NCI-H345 treated with DMSO at 0.1 percent for 48 hours (cell line): ENCODE measurements around the gene RNF144B.
"Not testable (repeated sequence)": the region's sequence is repeated elsewhere in the genome, so short reads cannot be mapped to it uniquely, and the experiment has no call there.

Source experiments
- DNase-seq: peaks from one replicate; lab custom pipeline; 2025; ENCODE audit not compliant: unreplicated experiment; lab: John Stamatoyannopoulos, UW

RNF144B gene

DNA sequence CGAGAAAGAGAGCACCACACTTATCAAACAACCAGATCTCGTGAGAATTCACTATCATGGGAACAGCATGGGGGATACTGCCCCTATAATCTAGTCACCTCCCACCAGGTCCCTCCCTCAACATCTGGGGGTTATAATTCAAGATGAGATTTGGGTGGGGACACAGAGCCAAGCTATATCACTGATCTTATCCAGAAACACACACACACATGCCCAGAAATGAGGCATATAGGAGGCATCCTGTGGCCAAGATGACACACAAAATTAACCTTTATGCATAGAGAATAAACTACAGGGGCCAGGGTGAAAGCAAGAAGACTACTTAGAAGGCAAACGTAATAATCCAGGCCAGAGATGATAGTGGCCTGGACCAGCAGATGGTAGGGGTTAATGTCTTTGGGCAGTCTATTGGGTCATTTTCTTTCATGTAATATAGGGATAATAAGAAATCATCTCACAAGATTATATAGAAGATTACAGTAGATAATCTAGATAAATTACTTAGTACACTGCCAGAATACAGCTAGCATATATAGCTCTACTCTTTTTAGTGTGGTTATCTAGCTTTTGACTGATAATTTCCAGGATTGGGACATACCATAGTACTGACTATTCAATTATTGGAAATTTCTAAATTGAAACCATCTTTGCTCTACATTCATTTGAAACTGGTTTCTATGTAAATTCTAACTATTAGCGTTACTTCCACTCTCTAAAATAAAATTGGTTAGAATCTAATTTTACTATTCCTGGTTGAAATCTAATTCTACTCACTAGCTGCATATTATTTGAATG, 20.0 kb downstream of the RNF144B start:
- DNase-seq, result no peak

DNA sequence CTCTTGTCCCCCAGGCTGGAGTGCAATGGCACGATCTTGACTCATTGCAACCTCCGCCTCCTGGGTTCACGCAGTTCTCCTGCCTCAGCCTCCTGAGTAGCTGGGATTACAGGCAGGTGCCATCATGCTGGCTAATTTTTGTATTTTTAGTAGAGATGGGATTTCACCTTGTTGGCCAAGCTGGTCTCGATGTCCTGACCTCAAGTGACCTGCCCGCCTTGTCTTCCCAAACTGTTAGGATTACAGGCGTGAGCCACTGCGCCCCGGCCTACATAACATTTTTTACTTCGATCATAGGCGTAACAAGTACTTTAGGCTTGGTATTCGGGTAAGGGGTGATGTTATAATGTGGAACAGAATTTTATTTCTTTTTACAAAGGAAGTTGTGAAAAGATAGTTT, 22.5 kb downstream of the RNF144B start:
- DNase-seq, result not testable (repeated sequence)

DNA sequence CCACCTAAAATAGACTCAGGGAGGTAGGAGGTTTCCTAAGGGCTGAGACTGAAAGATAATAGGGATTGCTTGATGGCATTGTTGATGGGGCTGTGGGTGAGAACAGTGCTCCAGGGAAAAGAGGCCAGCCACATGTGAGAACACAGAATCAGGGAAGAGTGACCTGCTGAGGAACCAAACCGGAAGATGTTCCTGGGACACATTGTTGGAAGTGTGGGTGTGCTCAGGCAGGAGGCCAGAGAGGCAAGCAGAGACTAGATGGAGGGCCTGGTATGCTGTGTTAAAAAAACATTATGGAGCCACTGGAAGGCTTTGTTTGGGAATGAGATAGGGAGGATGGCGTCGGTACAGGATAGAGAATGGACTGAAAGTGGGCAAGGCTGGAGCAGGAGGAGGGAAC, 23.3 kb downstream of the RNF144B start:
- DNase-seq, result no peak

DNA sequence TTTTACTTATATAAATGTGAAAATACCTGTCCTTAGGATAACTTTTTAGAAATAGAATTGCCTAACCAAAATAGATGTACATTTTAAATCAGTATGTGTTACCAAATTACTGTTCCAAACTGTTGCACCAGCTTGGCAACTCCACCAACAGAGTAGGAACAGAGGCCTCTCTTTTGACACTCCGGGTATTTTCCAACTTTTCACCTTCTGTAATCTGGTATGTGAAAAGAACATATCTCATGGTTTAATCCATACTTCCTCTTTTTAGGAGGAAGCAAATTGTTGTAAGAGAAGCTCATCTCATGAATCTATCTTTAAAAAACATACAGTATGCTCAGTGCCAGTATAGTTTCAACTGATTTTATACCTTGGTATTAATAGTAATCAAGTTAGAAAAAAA, 24.9 kb downstream of the RNF144B start:
- no peak for DNase-seq

DNA sequence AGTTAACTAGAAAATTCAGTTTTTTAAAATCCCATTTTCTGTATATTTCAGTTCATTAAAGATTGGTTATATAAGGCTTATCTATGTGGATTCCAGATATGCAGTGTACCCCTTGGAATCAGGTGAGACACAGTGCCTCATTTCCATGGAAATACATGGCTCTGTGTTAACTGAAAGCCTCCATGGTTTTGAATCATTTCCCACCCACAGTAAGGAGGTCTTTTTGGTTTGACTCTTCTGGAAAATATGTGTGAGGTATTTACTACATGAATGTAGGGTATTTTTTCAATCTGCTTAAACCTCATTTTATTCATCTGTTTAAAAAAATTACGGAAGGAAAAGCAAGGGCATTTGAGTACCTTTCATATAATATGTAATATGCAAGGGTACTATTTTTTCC, 25.5 kb downstream of the RNF144B start:
- no peak for DNase-seq

DNA sequence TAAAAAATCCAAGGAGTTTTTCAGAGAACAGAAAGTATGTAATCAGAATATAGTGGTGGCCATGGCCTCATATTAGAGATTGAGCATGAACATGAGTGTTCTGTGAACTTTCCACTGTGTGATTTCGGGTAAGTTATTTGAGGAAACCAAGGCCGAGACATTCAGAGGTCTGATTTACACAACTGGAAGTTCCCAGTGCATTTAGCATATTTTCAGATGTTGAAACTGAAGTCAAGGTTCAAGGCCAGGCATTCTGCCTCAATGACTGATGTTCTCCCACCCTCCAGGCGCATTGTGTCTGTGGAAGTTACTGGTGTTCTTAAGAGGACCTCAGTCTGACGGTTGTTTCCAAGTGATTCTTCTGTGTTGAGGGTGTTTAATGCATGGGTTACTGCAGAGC, 26.2 kb downstream of the RNF144B start:
- DNase-seq, result no peak

DNA sequence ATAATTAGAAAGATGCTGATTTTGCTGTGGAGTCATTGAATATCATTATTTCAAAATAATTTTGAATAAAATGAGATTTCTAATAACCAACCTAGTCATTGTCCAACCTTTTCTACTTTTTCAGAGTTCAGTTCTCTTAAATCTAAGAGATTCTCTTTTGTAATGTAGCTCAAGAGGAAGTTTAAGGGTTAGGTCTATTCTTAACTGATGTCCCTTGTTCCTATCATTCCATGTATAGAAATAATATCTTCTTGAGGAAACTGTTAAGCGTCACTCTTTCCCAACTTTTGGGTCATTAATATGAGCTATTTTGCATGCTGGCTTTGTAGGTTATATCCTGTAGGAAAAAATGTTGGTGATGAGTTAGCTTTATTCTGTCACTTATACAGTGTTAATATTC, 27.0 kb downstream of the RNF144B start:
- DNase-seq, result no peak

DNA sequence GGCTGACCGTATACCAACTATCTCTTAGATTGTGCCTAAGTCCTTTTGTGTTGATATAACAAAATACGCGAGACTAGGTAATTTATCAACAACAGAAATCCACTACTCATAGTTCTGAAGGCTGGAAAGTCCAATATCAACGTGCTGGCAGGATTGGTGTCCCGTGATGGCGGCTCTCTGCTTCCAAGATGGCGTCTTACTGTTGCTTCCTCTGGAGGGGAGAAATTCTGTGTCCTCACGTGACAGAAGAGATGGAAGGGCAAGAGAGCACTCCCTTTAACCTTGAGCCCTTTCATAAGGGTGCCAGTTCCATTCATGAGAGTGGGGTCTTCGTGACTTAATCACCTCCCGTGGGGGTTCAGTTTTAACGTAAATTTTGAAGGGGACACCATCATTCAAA, 28.1 kb downstream of the RNF144B start:
- no peak for DNase-seq

DNA sequence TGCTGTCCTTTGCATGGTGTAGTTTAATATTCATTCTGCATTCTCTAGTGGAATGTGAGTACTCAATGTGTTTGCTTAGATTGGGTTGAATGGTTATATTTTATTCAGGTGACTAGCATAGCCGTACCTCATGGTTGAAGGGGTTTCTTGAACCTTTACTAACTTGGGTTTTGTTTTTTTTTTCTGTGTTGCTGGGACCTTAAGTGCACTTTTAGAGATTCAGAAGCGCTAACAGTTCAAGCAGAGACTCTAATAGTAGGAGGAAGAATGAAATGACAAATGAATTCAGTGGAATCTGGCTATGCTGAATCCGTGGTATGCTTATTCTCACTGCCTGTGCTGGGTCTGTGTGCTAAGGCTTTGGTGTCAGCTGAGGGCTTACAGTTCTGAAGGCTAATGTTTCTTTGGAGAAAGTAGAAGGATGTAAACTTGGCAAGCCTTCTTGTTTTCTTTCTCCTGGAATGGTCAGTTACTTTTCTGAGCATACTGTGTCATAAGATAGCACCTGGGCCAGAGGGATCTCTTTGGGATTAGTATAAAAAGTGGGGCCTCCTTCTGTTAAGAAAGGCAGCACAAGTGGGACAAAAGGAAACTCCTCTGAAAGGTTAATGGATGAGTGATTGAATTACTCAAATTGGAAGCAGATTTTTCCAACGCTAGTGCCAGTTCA, 28.7 kb downstream of the RNF144B start:
- no peak for DNase-seq

DNA sequence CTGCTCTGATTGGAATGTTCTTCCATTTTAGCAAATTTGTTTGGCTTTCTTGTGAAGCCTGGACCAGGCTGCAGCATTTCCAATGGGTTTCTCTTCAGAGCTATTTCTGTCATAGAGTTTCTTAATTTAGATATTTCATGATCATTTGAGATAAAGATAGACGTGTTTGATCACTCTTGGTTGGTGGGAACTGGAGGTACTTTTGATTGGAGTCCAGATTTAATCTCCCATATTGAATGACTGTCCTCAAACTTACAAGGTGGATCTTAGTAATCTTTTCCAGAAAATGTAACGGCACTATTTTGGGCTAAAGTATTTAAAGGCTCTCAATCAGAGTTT, 29.2 kb downstream of the RNF144B start:
- no peak for DNase-seq

DNA sequence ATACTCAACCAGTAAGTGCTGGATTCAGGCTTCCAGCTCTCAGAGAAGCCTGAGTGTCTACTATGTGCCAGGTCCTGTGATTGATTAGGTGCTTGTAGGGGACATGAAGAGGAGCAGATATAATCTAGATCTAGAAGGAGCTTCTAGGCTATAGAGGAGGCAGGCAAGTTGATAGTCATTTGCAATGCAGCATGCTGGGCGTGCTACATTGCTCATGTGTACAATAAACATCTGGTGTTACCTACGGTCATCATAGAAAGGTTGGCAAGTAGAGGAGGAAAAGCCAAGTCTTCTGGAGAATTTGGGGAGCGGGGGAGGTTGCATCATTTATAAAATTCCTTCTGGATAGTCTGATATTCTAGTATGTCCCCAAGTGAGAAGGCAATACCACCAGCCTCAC, 33.2 kb downstream of the RNF144B start:
- no peak for DNase-seq

DNA sequence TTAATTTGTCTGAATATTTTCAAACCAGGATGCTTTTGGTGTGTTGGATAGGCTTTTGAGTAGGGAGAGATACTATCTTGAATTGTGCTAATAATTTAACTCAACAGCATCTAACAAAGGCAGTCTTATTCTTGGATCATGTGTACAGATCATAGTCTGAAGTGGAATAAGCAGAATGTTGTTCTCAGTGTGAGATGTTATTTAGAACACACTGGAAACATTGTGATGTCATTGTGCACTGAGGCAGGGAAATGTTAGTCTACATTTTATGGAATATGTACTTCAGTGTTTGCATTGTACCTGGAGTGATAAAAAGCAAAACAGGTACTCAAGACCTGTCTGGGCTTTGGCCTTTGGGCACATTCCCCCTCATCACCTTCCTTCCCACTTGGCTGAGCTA, 35.0 kb downstream of the RNF144B start:
- DNase-seq, result no peak

DNA sequence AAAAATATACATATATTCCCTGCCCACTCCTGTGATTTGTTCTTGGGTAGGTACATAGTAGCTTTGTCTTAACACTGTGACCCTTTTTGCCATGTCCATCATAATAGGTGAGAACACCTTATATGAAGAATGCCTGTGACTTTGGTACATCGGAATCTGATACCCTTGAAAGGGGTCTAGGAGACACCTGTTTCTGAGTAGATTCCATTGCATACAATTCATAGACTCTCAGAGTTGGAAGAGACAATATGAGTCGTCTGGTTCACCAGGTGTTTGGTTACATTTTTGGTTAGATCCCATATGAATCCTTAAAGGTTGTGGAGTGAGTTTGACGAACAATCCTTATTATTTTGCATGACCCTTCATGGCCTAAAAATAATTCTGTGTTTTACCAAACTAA, 36.3 kb downstream of the RNF144B start:
- no peak for DNase-seq

DNA sequence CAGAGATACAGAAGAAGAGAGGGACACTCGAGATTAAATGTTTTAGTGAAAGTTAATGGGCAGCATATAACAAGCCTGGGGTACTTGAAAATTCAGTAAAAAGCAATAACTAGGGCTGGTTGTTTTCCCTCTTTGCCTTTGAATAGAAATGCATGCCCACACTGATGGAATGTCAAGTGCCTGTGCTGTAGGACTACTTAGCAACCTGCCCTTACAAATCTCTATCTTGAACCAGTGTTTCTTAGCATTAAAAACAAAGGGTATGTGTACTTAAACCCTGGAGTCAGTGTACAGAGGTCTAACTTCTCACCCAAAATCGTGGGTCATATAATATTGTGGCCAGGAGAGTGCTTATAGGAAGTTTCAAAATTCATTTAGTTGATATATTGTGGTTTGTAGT, 37.1 kb downstream of the RNF144B start:
- DNase-seq, result no peak

DNA sequence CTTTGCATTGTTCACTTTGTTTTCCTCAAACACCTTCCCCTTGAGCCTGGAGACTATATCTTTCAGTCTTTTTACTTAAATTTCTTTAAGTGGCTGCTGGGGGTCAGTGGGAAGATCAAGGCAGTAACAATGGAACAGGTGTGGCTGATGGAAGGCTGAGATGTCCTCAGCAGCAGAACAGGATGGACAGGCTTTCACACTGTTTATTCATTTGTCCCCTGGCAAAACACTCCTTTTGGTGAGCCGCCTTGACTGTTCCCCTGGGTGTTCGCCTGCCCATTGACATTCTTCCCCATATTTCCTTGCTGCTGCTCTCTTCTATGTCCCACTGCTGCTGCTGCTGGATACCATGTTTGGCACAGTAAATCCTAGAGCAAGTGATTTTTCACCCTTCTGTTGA, 38.1 kb downstream of the RNF144B start:
- no peak for DNase-seq

DNA sequence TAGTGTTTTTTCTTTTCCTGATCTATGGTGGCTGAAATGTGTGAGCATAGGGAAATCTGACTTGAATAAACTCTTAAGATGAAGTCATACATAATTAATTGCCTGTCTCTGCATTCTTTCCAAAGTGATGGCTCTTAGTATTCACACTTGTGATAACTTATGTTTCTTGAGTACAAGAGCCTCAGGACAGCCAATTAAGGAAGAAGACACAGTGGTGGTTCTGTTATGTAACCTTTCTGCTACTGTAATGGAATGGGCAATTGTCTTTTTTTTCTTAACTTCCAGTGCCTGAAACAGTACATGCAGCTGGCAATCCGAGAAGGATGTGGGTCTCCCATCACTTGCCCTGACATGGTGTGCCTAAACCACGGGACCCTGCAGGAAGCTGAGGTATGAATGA, 40.1 kb downstream of the RNF144B start:
- DNase-seq, result no peak

DNA sequence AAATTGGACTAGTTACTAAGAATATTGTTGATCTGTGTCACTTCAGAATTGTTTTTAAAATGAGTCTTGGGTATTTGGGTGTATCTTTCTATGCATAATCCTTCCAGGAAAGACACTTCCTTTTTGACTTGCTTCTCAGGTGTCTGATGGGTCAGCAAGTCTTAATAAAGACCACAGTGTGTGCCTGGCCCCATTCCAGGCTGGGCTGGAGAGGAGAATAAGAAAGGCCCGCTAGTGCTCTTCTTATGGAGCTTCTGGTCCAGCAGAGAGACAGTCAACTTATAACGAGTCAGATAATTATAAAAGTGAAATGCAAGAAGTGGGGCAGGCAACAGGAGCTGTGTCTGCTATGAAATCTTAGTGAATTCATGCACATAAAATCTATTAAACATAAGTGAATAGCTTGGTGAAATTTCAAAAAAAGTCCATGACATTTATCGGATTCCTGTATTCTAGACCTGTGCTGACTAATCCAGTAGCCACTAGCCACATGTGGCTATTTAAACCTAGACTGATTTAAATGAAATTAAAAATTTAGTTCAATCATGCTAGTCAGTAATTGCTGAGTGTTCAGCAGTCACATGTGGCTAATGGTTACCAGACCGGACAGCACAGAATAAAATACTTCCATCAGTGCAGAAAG, 42.6 kb downstream of the RNF144B start:
- DNase-seq, result no peak

DNA sequence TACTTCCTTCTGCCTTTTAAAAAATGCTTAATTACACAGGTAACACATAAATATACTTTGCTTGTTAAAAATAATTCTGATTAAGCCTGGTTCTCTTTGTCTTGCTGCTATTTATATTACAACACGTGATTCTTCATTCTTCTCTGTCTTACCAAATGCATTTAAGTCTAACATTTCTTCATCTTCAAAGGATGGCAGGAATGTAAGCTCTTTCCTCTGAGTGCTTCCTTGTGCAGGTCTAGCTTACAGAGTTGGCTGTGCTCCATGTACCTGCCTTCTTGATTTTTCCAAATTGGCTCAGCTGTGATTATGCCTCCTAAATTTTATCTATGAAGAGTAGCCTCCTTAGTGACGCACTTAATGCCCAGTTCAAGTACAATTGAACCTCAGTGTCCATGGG, 44.4 kb downstream of the RNF144B start:
- no peak for DNase-seq

DNA sequence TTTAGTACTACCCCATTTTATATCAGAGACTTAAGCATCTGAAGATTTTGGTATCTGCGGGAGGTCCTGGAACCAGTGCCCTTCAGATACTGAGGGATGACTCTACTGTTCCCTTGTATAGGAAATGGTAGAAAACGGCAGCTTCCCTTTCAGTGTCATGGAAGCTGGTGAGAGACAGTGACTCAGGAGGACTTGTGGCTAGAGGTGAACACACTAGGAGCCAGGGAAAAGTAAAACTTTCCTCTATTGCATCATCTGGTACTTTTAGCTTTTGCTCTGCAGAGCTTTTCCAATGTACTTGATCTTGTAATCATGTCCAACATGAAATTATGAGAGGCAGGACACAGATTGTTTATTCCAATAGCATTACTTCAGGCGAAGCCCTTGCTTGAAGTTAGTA, 45.0 kb downstream of the RNF144B start:
- no peak for DNase-seq

DNA sequence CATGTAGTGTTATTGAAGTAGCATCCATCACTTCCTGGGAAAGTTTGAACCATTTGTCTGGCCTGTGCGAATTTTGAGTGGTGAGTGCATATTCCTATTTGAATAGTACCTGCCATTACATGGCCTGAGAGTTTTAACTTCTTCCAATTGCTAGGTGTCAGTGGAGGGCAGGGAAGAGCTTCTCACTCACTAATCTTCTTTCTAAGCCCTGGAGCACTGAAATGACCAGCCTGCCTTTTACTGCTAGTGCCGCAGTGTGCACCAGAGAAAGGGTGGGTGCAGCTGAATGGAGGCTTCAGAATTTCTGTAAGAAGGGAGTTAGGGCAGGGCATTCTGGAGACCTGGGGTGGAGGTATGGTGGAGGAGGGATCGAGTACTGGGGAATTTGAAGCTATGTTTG, 45.5 kb downstream of the RNF144B start:
- DNase-seq, result no peak

DNA sequence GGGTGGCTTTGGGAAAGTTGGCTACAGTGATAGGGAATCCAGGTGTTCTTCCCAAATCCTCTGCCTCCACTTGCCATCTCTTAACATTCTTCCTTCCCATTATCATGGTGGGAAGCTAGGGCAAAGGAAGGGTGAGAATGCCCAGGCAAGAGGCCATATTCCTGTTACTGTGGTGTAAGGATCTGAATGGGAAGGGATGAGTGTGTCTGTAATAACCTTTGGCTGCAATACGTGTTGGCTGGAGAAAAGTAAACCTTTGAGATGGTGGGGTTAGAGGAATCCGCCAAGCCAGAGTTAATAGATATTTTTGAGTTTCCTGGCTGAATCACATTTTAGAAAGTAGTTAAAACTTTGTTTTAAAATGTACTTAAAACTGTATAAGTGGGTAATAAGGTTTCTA, 45.9 kb downstream of the RNF144B start:
- no peak for DNase-seq

DNA sequence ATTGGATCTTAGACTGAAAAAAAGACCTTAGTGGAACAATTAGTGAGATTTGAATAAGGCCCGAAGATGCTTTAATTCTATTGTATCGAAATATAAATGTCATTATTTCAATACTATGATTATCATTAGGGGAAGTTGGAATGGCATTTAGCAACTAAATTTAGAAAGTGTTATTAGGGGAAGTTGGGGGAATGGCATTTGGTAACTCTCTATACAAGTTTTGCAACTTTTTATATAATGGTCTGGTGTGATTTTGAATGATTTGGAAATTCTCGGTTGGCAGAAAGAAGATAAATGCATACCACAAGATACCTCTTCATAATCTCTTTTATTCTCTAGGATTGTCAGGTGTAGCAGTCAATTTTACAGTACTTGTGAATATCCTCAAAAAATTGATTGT, 49.2 kb downstream of the RNF144B start:
- DNase-seq, result no peak

DNA sequence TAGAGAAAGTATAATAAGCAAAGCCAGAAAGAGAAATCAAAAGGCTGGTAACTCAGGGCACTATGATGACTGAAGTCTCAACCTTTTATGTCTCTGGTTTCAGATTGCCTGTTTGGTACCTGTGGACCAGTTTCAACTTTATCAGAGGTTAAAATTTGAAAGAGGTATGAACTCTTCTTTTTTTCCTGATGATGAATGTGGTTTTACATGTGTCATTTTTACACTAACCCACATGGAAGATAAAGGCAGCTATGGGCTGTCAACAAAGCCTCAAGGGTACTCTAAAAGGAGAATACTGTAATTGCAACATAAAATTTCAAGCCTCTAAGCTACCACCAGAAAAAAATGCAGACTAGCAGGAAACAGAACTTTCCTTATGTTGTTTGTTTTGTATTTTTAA, 52.4 kb downstream of the RNF144B start:
- DNase-seq, result no peak
